ENCODE measurements around the gene PRDM16. TPM values are rescaled to one million over a fixed set of nuclear protein-coding genes. Genes with fewer than 3 reads are reported as not detected.
"Not testable (repeated sequence)": the region's sequence is repeated elsewhere in the genome, so short reads cannot be mapped to it uniquely, and the experiment has no call there.

PRDM16 gene
- total RNA-seq, 1 donor from 2014 or later = 12.8 TPM

- intact Hi-C loops (cut with DNase I) = no loop called here
- ATAC-seq (no peak), DNase-seq (ENCODE audit: missing footprints) (peak; percentile 67)
These were observed 6.8 kb downstream of the PRDM16 start for GRCh38 chr1:3075666-3076362.

GRCh38 chr1:3076363-3076740 is 7.3 kb downstream of the PRDM16 start:
- intact Hi-C loops (cut with DNase I) = no loop called here
- DNase-seq (ENCODE audit: missing footprints) = peak; percentile 51
- ATAC-seq = no peak

GRCh38 chr1:3077081-3077480 is 8.1 kb downstream of the PRDM16 start:
- ATAC-seq (no peak), DNase-seq (ENCODE audit: missing footprints) (peak; percentile 49)
- intact Hi-C loops (cut with DNase I) = no loop called here

GRCh38 chr1:3077561-3077960 is 8.6 kb downstream of the PRDM16 start:
- ATAC-seq (no peak), DNase-seq (ENCODE audit: missing footprints) (peak; percentile 64)
- intact Hi-C loops (cut with DNase I) = no loop called here

- ATAC-seq = peak; percentile 30
- DNase-seq (ENCODE audit: missing footprints) = peak; percentile 50
- intact Hi-C loops (cut with DNase I) = no loop called here
These were observed 9.4 kb downstream of the PRDM16 start for GRCh38 chr1:3078430-3078861.

- intact Hi-C loops (cut with DNase I) = no loop called here
- ATAC-seq = no peak
These were observed 9.9 kb downstream of the PRDM16 start for GRCh38 chr1:3078871-3079270.

GRCh38 chr1:3079381-3080052 is 10.5 kb downstream of the PRDM16 start:
- no peak for DNase-seq (ENCODE audit: missing footprints)
- intact Hi-C loops (cut with DNase I) = loop anchor here (2.0 kb wide), 1 partner anchor 53 kb away; no protein-coding TSS in a partner anchor
- ATAC-seq = no peak

More at GRCh38 chr1:3078871-3079270, 9.9 kb downstream of the PRDM16 start:
- no peak for DNase-seq (ENCODE audit: missing footprints)

GRCh38 chr1:3080053-3080955 is 11.3 kb downstream of the PRDM16 start:
- intact Hi-C loops (cut with DNase I) = loop anchor here (2.0 kb wide), 1 partner anchor 52 kb away; no protein-coding TSS in a partner anchor
- ATAC-seq = no peak
- no peak for DNase-seq (ENCODE audit: missing footprints)

GRCh38 chr1:3081171-3081683 is 12.2 kb downstream of the PRDM16 start:
- no peak for ATAC-seq
- intact Hi-C loops (cut with DNase I) = loop anchor here (2.0 kb wide), 1 partner anchor 52 kb away; no protein-coding TSS in a partner anchor
- DNase-seq (ENCODE audit: missing footprints) = no peak

- intact Hi-C loops (cut with DNase I) = no loop called here
- ATAC-seq = no peak
- no peak for DNase-seq (ENCODE audit: missing footprints)
These were observed 13.0 kb downstream of the PRDM16 start for GRCh38 chr1:3082051-3082450.

- DNase-seq (ENCODE audit: missing footprints) (no peak), ATAC-seq (peak; percentile 14)
- intact Hi-C loops (cut with DNase I) = no loop called here
These were observed 13.8 kb downstream of the PRDM16 start for GRCh38 chr1:3082571-3083516.

GRCh38 chr1:3084154-3084553 is 15.2 kb downstream of the PRDM16 start:
- intact Hi-C loops (cut with DNase I) = no loop called here
- DNase-seq (ENCODE audit: missing footprints) = no peak
- no peak for ATAC-seq

- intact Hi-C loops (cut with DNase I) = no loop called here
- no peak for DNase-seq (ENCODE audit: missing footprints)
- ATAC-seq = no peak
These were observed 15.7 kb downstream of the PRDM16 start for GRCh38 chr1:3084726-3085125.

- DNase-seq (ENCODE audit: missing footprints) (no peak), ATAC-seq (no peak)
- intact Hi-C loops (cut with DNase I) = no loop called here
These were observed 16.7 kb downstream of the PRDM16 start for GRCh38 chr1:3085721-3086120.

GRCh38 chr1:3086272-3086974 is 17.4 kb downstream of the PRDM16 start:
- no peak for ATAC-seq
- intact Hi-C loops (cut with DNase I) = no loop called here
- DNase-seq (ENCODE audit: missing footprints) = no peak

GRCh38 chr1:3087049-3087448 is 18.0 kb downstream of the PRDM16 start:
- intact Hi-C loops (cut with DNase I) = no loop called here
- ATAC-seq = no peak

GRCh38 chr1:3087946-3088668 is 19.1 kb downstream of the PRDM16 start:
- intact Hi-C loops (cut with DNase I); ATAC-seq; DNase-seq (ENCODE audit: missing footprints): not testable (repeated sequence)

More at GRCh38 chr1:3087049-3087448, 18.0 kb downstream of the PRDM16 start:
- no peak for DNase-seq (ENCODE audit: missing footprints)
